ENCODE results near the gene FNBP1.

The FNBP1 gene

GRCh38 chr9:130072515-130073235 is 29.7 kb upstream of the FNBP1 start:
- no peak overlapping the region for H3K4me3 ChIP-seq (replicated peaks; ENCODE audit: low read depth, low read length)
- TF ChIP-seq CTCF (IDR thresholded peaks at IDR 0.05; ENCODE audit: low read length, missing control alignments), result no peak
- DNase-seq (ENCODE audit: low read depth), result no peak

- no peak overlapping the region for H3K4me3 ChIP-seq (replicated peaks; ENCODE audit: low read depth, low read length)
- no peak for DNase-seq (ENCODE audit: low read depth)
- no peak for TF ChIP-seq CTCF (IDR thresholded peaks at IDR 0.05; ENCODE audit: low read length, missing control alignments)
Observed at GRCh38 chr9:130069048-130069447, 26.1 kb upstream of the FNBP1 start.

DNA sequence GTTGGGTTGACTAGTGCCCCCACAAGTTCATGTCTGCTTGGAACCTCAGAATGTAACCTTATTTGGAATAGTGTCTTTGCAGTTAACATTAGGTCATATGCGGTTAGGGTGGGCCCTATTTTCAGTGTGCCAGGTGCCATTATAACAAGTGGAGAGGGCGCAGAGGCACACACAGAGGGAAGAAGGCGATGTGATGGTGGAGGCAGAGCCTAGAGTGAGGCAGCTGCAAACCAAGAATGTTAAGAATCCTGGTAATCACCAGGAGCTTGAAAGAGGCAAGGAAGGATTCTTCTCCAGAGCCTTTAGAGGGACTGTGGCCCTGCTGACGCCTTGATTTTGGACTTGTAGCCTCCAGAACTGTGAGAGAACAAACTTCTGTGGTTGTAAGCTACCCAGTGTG is 21.6 kb upstream of the FNBP1 start:
- DNase-seq (ENCODE audit: low read depth), result no peak
- TF ChIP-seq CTCF (IDR thresholded peaks at IDR 0.05; ENCODE audit: low read length, missing control alignments), result no peak
- H3K4me3 ChIP-seq (replicated peaks; ENCODE audit: low read depth, low read length), result no peak overlapping the region

DNA sequence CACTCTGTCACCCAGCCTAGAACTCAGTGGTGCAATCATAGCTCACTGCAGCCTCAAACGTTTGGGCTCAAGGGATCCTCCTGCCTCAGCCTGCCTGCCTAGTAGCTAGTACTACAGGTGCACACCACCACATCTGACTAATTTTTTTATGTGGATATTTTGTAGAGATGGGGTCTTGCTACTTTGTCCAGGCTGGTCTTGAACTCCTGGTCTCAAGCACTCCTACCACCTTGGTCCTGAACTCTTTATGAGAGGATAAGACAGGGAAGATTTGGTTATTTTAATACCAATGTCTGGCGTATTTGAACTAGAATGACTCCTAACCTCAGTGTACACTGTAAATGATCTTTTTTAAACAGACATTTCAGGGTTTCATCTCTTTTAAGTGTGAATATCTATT is 19.8 kb upstream of the FNBP1 start:
- H3K4me3 ChIP-seq (replicated peaks; ENCODE audit: low read depth, low read length), result no peak overlapping the region
- TF ChIP-seq CTCF (IDR thresholded peaks at IDR 0.05; ENCODE audit: low read length, missing control alignments), result no peak
- DNase-seq (ENCODE audit: low read depth), result no peak

DNA sequence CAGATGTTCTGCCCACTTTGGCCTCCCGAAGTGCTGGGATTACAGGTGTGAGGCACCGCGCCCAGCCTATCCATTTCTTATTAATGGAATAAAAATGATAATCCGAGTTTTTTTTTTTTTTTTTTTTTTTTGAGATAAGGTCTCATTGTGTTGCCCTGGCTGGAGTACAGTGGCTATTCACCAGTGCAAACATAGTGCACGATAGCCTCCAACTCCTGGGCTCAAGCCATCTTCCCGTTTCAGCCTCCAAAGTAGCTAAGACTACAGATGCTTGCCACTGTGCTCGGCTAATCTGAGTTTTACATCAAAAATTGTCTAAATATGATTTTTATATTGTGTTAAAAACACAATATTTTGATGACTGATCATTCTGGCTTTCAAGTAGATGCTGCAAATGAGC is 17.3 kb upstream of the FNBP1 start:
- TF ChIP-seq CTCF (IDR thresholded peaks at IDR 0.05; ENCODE audit: low read length, missing control alignments), result no peak
- no peak overlapping the region for H3K4me3 ChIP-seq (replicated peaks; ENCODE audit: low read depth, low read length)
- DNase-seq (ENCODE audit: low read depth), result no peak

GRCh38 chr9:130058887-130059286 is 15.9 kb upstream of the FNBP1 start:
- TF ChIP-seq CTCF (IDR thresholded peaks at IDR 0.05; ENCODE audit: low read length, missing control alignments), result no peak
- no peak for DNase-seq (ENCODE audit: low read depth)
- no peak overlapping the region for H3K4me3 ChIP-seq (replicated peaks; ENCODE audit: low read depth, low read length)

DNA sequence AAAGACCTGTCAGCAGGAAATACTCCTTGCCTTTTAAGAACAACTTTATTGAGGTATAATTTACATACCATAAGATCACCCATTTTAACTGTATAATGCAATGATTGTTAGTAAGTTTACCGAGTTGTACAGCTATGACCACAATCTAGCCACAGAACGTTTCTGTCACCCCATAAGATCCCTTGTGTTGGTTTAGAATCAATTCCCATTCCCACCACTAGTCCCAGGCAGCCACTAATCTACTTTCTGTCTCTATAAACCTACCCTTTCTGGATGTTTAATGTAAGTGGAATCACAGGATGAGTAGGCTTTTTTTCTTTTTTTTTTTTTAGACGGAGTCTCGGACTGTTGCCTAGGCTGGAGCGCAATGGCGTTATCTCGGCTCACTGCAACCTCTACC is 15.2 kb upstream of the FNBP1 start:
- TF ChIP-seq CTCF (IDR thresholded peaks at IDR 0.05; ENCODE audit: low read length, missing control alignments), result peak; percentile 36
- DNase-seq (ENCODE audit: low read depth), result peak; percentile 24
- H3K4me3 ChIP-seq (replicated peaks; ENCODE audit: low read depth, low read length), result no peak overlapping the region
